WTC11 (cell line): ENCODE measurements around the gene ASCC3.

ENCODE experiments used
- AR ChIP-seq: fragments of 250-450 bp; sonication (Bioruptor Pico); IDR thresholded peaks from 2 replicates; pipeline ENCODE4 v1.9.0; 2021; ENCODE audit warnings: mild to moderate bottlenecking
- ATF6 ChIP-seq: sonication (generic); formaldehyde crosslinking; IDR thresholded peaks from 2 replicates; pipeline ENCODE4 v1.8.1; 2023; ENCODE audit warnings: mild to moderate bottlenecking, missing genetic modification reagents
- E2F1 ChIP-seq: sonication (generic); formaldehyde crosslinking; IDR thresholded peaks from 2 replicates; pipeline ENCODE4 v1.8.0; 2022; ENCODE audit warnings: mild to moderate bottlenecking, missing genetic modification reagents
- PREB ChIP-seq: sonication (generic); formaldehyde crosslinking; IDR thresholded peaks from 2 replicates; pipeline ENCODE4 v1.8.1; 2022; ENCODE audit warnings: mild to moderate bottlenecking, missing genetic modification reagents, moderate library complexity, borderline replicate concordance
- TCF7 ChIP-seq: sonication (generic); formaldehyde crosslinking; IDR thresholded peaks from 2 replicates; pipeline ENCODE4 v1.8.0; 2022; ENCODE audit warnings: mild to moderate bottlenecking, low read depth, missing genetic modification reagents, moderate library complexity
- TEAD4 ChIP-seq: sonication (generic); formaldehyde crosslinking; IDR thresholded peaks from 2 replicates; pipeline ENCODE4 v1.8.0; 2022; ENCODE audit warnings: mild to moderate bottlenecking, missing genetic modification reagents
- USF1 ChIP-seq: sonication (generic); formaldehyde crosslinking; IDR thresholded peaks from 2 replicates; pipeline ENCODE4 v1.8.0; 2022; ENCODE audit warnings: mild to moderate bottlenecking, missing genetic modification reagents
- ZNF121 ChIP-seq: sonication (generic); formaldehyde crosslinking; IDR thresholded peaks from 2 replicates; pipeline ENCODE4 v1.8.0; 2023; ENCODE audit warnings: missing genetic modification reagents
- ZNF232 ChIP-seq: sonication (generic); formaldehyde crosslinking; IDR thresholded peaks from 2 replicates; pipeline ENCODE4 v1.8.0; 2022; ENCODE audit warnings: mild to moderate bottlenecking, missing genetic modification reagents
- TF ChIP-seq, protein P1 (sequence below): fragments of 200-600 bp; IDR thresholded peaks from 2 replicates; pipeline ENCODE4 v1.8.0; 2022; ENCODE audit warnings: antibody characterized with exemption
- TF ChIP-seq, protein P2 (sequence below): sonication (generic); formaldehyde crosslinking; IDR thresholded peaks from 2 replicates; pipeline ENCODE4 v1.8.0; 2022; ENCODE audit warnings: missing genetic modification reagents
- TF ChIP-seq, protein P3 (sequence below): sonication (generic); formaldehyde crosslinking; IDR thresholded peaks from 2 replicates; pipeline ENCODE4 v1.8.0; 2022; ENCODE audit warnings: mild to moderate bottlenecking, missing genetic modification reagents
- TF ChIP-seq, protein P4 (sequence below): sonication (generic); formaldehyde crosslinking; IDR thresholded peaks from 2 replicates; pipeline ENCODE4 v1.8.1; 2023; ENCODE audit warnings: mild to moderate bottlenecking, missing genetic modification reagents
- TF ChIP-seq, protein P5 (sequence below): sonication (generic); formaldehyde crosslinking; IDR thresholded peaks from 2 replicates; pipeline ENCODE4 v1.8.1; 2022; ENCODE audit warnings: low read depth, missing genetic modification reagents, borderline replicate concordance

GRCh38 chr6:100806296-100806695 is 74.8 kb downstream of the ASCC3 start:
- TF ChIP-seq AR (CRISPR knock-in tag) (no peak), USF1 (no peak), TEAD4 (CRISPR knock-in tag) (no peak), E2F1 (CRISPR knock-in tag) (no peak), ZNF121 (no peak), ATF6 (CRISPR knock-in tag) (no peak), ZNF232 (CRISPR knock-in tag) (no peak), TCF7 (CRISPR knock-in tag) (no peak), PREB (no peak)
- TF ChIP-seq, protein P1, sequence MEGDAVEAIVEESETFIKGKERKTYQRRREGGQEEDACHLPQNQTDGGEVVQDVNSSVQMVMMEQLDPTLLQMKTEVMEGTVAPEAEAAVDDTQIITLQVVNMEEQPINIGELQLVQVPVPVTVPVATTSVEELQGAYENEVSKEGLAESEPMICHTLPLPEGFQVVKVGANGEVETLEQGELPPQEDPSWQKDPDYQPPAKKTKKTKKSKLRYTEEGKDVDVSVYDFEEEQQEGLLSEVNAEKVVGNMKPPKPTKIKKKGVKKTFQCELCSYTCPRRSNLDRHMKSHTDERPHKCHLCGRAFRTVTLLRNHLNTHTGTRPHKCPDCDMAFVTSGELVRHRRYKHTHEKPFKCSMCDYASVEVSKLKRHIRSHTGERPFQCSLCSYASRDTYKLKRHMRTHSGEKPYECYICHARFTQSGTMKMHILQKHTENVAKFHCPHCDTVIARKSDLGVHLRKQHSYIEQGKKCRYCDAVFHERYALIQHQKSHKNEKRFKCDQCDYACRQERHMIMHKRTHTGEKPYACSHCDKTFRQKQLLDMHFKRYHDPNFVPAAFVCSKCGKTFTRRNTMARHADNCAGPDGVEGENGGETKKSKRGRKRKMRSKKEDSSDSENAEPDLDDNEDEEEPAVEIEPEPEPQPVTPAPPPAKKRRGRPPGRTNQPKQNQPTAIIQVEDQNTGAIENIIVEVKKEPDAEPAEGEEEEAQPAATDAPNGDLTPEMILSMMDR = no peak
- TF ChIP-seq, protein P2, sequence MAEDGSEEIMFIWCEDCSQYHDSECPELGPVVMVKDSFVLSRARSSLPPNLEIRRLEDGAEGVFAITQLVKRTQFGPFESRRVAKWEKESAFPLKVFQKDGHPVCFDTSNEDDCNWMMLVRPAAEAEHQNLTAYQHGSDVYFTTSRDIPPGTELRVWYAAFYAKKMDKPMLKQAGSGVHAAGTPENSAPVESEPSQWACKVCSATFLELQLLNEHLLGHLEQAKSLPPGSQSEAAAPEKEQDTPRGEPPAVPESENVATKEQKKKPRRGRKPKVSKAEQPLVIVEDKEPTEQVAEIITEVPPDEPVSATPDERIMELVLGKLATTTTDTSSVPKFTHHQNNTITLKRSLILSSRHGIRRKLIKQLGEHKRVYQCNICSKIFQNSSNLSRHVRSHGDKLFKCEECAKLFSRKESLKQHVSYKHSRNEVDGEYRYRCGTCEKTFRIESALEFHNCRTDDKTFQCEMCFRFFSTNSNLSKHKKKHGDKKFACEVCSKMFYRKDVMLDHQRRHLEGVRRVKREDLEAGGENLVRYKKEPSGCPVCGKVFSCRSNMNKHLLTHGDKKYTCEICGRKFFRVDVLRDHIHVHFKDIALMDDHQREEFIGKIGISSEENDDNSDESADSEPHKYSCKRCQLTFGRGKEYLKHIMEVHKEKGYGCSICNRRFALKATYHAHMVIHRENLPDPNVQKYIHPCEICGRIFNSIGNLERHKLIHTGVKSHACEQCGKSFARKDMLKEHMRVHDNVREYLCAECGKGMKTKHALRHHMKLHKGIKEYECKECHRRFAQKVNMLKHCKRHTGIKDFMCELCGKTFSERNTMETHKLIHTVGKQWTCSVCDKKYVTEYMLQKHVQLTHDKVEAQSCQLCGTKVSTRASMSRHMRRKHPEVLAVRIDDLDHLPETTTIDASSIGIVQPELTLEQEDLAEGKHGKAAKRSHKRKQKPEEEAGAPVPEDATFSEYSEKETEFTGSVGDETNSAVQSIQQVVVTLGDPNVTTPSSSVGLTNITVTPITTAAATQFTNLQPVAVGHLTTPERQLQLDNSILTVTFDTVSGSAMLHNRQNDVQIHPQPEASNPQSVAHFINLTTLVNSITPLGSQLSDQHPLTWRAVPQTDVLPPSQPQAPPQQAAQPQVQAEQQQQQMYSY = no peak
- TF ChIP-seq, protein P3, sequence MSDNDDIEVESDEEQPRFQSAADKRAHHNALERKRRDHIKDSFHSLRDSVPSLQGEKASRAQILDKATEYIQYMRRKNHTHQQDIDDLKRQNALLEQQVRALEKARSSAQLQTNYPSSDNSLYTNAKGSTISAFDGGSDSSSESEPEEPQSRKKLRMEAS (CRISPR knock-in tag) = no peak
- TF ChIP-seq, protein P4, sequence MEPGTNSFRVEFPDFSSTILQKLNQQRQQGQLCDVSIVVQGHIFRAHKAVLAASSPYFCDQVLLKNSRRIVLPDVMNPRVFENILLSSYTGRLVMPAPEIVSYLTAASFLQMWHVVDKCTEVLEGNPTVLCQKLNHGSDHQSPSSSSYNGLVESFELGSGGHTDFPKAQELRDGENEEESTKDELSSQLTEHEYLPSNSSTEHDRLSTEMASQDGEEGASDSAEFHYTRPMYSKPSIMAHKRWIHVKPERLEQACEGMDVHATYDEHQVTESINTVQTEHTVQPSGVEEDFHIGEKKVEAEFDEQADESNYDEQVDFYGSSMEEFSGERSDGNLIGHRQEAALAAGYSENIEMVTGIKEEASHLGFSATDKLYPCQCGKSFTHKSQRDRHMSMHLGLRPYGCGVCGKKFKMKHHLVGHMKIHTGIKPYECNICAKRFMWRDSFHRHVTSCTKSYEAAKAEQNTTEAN (CRISPR knock-in tag) = no peak
- TF ChIP-seq, protein P5, sequence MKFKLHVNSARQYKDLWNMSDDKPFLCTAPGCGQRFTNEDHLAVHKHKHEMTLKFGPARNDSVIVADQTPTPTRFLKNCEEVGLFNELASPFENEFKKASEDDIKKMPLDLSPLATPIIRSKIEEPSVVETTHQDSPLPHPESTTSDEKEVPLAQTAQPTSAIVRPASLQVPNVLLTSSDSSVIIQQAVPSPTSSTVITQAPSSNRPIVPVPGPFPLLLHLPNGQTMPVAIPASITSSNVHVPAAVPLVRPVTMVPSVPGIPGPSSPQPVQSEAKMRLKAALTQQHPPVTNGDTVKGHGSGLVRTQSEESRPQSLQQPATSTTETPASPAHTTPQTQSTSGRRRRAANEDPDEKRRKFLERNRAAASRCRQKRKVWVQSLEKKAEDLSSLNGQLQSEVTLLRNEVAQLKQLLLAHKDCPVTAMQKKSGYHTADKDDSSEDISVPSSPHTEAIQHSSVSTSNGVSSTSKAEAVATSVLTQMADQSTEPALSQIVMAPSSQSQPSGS (CRISPR knock-in tag) = no peak
